HFFc6 (cell line): ENCODE results near the gene APOL4. TPM values are rescaled to one million over a fixed set of nuclear protein-coding genes. Genes with fewer than 3 reads are reported as not detected.

Source experiments
- DNase-seq: peaks from one replicate; pipeline ENCODE4 v3.0.0-alpha.2; 2018
- H3K27ac Mint-ChIP-seq: 2 replicates; pipeline ENCODE4 v1.8.0; 2020; ENCODE audit warnings: mild to moderate bottlenecking, mixed read lengths
- H3K27me3 Mint-ChIP-seq: 2 replicates; pipeline ENCODE4 v1.8.0; 2021; ENCODE audit warnings: mild to moderate bottlenecking, moderate library complexity, mixed read lengths; ENCODE audit not compliant: insufficient read depth
- H3K36me3 Mint-ChIP-seq: 2 replicates; pipeline ENCODE4 v1.8.0; 2021; ENCODE audit warnings: low read depth, mixed read lengths
- H3K4me1 Mint-ChIP-seq: 2 replicates; pipeline ENCODE4 v1.8.0; 2020; ENCODE audit warnings: low read depth, mixed read lengths
- H3K4me3 Mint-ChIP-seq: 2 replicates; pipeline ENCODE4 v1.8.0; 2020; ENCODE audit warnings: mild to moderate bottlenecking, moderate library complexity, mixed read lengths
- H3K9me3 Mint-ChIP-seq: 2 replicates; pipeline ENCODE4 v1.8.0; 2020; ENCODE audit warnings: mild to moderate bottlenecking, mixed read lengths
- total RNA-seq, 6 experiments: library from RNA; stranded (reverse); fragmentation: NEBNext Ultra II Directional; extraction: Animal tissue kit (Norgen Biotek cat#: 25700); gene quantifications; 2 replicates in 1 of 6; 3 replicates in 5 of 6; pipeline ENCODE4 v1.2.3, GENCODE V29; 2021
- TF ChIP-seq, protein P1 (sequence below): fragments of 200-600 bp; sonication (generic); IDR thresholded peaks from 2 replicates; pipeline ENCODE4 v1.5.0; 2021; ENCODE audit warnings: antibody characterized with exemption, mild to moderate bottlenecking

APOL4 gene
- total RNA-seq, 6 experiments from 2014 or later, result not detected

DNA sequence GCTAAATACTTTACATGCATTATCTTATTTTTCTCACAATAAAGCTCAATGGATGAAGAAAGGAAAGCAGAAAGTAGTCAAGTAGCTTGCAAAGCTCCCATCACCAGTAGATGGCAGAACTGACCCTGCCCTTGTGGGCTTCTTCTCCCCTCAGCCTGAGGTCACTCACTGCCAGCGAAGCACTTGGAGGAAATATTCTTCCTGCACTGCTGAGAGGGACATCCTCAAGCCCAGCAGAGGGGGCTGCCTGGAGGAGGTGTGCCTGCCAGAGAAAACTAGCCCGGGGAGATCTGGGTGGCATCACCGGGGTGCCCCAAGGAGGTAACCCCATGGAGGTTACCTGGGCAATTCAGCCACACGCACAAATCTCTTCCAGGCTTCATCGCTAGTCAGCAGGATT is 6.6 kb downstream of the APOL4 start:
- Mint-ChIP-seq H3K27me3 (peaks cover 28% of the 10 kb centered on the region), H3K4me1 (peaks cover 30% of the 10 kb centered on the region), H3K9me3 (no peaks in the 10 kb centered on the region), H3K27ac (no peak overlapping the region), H3K36me3 (no peaks in the 10 kb centered on the region), H3K4me3 (no peak overlapping the region)
- TF ChIP-seq, protein P1, sequence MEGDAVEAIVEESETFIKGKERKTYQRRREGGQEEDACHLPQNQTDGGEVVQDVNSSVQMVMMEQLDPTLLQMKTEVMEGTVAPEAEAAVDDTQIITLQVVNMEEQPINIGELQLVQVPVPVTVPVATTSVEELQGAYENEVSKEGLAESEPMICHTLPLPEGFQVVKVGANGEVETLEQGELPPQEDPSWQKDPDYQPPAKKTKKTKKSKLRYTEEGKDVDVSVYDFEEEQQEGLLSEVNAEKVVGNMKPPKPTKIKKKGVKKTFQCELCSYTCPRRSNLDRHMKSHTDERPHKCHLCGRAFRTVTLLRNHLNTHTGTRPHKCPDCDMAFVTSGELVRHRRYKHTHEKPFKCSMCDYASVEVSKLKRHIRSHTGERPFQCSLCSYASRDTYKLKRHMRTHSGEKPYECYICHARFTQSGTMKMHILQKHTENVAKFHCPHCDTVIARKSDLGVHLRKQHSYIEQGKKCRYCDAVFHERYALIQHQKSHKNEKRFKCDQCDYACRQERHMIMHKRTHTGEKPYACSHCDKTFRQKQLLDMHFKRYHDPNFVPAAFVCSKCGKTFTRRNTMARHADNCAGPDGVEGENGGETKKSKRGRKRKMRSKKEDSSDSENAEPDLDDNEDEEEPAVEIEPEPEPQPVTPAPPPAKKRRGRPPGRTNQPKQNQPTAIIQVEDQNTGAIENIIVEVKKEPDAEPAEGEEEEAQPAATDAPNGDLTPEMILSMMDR, result peak; percentile 85
- DNase-seq, result peak; percentile 65

DNA sequence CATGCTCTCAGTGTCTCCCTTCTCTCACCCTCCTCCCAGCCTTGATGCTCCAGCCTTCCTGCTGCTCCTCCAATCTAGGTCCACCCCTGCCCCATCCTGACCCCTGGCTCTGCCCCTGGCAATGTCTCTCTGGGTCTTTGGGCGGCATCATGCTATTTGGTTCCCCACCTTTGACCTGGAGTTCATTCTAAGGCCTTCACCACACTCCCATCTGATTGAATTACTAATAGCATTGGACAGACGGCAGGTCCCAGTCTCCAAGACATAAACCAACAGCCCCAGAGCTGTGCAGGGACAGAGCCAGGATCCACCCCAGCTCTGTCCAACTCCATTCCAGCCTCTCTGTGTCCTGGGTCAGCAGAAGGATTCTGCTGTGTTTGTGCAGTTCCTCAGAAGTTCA is 7.2 kb downstream of the APOL4 start:
- TF ChIP-seq, protein P1, result no peak
- Mint-ChIP-seq H3K9me3 (no peaks in the 10 kb centered on the region), H3K27me3 (peaks cover 32% of the 10 kb centered on the region), H3K4me1 (peaks cover 30% of the 10 kb centered on the region), H3K4me3 (no peak overlapping the region), H3K27ac (no peak overlapping the region), H3K36me3 (no peaks in the 10 kb centered on the region)
- no peak for DNase-seq

DNA sequence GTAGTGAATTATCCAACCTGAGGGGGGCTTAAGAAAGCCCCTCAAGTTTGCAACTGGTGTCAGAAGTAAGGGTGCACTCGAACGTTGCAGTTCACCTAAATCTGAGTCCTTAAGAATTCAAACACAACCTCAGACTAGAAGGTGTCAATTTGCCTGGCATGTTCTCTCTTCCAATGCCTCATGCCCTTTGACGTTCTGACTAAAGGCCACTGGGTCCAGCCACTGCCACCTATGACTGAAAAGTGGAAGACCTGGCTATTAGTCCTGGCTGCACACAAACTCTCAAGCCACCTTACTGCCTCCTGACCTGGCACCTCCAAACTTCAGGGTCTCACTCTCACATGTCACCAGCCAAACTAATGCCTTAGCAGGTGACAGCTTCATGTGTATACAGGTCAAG is 8.0 kb downstream of the APOL4 start:
- no peak for DNase-seq
- H3K4me3 Mint-ChIP-seq, result no peak overlapping the region
- no peaks in the 10 kb centered on the region for H3K36me3 Mint-ChIP-seq
- H3K27me3 Mint-ChIP-seq, result peaks cover 36% of the 10 kb centered on the region
- H3K4me1 Mint-ChIP-seq, result peaks cover 30% of the 10 kb centered on the region
- TF ChIP-seq, protein P1, result no peak
- H3K9me3 Mint-ChIP-seq, result no peaks in the 10 kb centered on the region
- no peak overlapping the region for H3K27ac Mint-ChIP-seq

DNA sequence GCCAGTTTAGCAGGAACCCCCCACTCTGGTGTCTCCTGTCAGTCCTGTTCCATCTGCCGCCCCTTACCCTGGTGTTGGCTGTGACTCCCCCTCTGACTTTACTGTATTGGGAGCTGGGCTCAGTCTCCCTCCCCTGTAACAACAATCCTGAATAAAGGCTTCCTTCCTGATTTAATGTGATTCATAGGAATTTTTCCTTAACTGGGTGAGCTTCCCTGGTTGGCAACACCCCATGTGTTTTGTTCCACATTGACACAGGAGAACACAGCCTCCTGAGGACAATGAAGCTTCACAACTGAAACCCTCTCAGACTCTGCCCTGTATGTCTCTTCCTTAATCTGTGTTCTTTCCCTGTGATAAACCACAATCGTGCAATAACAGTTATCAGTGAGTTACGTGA is 8.4 kb downstream of the APOL4 start:
- no peaks in the 10 kb centered on the region for H3K9me3 Mint-ChIP-seq
- H3K27me3 Mint-ChIP-seq, result peaks cover 35% of the 10 kb centered on the region
- peaks cover 29% of the 10 kb centered on the region for H3K4me1 Mint-ChIP-seq
- no peak for DNase-seq
- no peaks in the 10 kb centered on the region for H3K36me3 Mint-ChIP-seq
- TF ChIP-seq, protein P1, result no peak
- H3K4me3 Mint-ChIP-seq, result no peak overlapping the region
- H3K27ac Mint-ChIP-seq, result no peak overlapping the region

DNA sequence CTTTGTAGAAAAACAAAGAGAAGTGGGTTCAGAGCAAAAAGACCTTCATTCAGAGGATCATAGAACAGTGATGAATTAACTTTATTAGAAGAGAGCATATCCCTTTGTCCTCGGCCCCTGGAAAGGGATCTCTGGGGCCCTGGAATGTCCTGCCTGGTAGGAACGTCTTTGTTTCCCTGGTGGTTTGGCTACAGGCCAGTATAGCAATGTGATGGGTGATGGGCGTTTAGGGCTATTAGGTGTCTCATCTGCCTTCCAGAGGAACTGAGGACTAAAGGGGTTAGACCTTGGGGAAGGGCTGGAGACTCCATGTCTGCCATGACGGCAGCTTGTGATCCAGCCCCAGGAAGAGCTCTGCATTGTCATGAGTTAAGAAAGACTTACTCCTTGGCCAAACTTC is 9.1 kb downstream of the APOL4 start:
- no peak for DNase-seq
- H3K36me3 Mint-ChIP-seq, result no peaks in the 10 kb centered on the region
- H3K4me3 Mint-ChIP-seq, result no peak overlapping the region
- no peaks in the 10 kb centered on the region for H3K9me3 Mint-ChIP-seq
- TF ChIP-seq, protein P1, result no peak
- H3K4me1 Mint-ChIP-seq, result peaks cover 23% of the 10 kb centered on the region
- H3K27me3 Mint-ChIP-seq, result peaks cover 33% of the 10 kb centered on the region
- no peak overlapping the region for H3K27ac Mint-ChIP-seq
